GM12801 (cell line): Measurements from ENCODE around the gene EPHA1.

Experiments
- TF ChIP-seq, protein P1 (sequence below): IDR thresholded peaks from one replicate; pipeline ENCODE4 v1.5.1; 2011; ENCODE audit warnings: control low read depth; ENCODE audit not compliant: insufficient read length; ENCODE audit errors: extremely low read depth

The EPHA1 gene

DNA sequence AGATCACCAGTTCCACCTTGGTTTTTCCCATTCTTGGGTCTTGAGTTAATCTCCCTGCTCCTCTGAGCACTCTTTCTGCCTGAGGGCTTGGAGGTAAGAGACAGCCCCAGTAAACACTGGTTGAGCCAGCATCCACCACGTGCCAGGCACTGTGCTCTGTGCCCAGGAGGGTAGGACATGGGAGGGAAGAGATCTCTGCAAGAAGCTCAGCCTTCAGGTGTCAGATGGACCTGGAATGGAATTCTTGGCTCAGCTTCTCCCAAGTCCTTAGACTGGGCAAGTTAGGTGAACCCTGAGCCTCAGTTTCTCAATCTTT lies 25.1 kb downstream of the EPHA1 start:
- TF ChIP-seq, protein P1, sequence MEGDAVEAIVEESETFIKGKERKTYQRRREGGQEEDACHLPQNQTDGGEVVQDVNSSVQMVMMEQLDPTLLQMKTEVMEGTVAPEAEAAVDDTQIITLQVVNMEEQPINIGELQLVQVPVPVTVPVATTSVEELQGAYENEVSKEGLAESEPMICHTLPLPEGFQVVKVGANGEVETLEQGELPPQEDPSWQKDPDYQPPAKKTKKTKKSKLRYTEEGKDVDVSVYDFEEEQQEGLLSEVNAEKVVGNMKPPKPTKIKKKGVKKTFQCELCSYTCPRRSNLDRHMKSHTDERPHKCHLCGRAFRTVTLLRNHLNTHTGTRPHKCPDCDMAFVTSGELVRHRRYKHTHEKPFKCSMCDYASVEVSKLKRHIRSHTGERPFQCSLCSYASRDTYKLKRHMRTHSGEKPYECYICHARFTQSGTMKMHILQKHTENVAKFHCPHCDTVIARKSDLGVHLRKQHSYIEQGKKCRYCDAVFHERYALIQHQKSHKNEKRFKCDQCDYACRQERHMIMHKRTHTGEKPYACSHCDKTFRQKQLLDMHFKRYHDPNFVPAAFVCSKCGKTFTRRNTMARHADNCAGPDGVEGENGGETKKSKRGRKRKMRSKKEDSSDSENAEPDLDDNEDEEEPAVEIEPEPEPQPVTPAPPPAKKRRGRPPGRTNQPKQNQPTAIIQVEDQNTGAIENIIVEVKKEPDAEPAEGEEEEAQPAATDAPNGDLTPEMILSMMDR, result no peak

DNA sequence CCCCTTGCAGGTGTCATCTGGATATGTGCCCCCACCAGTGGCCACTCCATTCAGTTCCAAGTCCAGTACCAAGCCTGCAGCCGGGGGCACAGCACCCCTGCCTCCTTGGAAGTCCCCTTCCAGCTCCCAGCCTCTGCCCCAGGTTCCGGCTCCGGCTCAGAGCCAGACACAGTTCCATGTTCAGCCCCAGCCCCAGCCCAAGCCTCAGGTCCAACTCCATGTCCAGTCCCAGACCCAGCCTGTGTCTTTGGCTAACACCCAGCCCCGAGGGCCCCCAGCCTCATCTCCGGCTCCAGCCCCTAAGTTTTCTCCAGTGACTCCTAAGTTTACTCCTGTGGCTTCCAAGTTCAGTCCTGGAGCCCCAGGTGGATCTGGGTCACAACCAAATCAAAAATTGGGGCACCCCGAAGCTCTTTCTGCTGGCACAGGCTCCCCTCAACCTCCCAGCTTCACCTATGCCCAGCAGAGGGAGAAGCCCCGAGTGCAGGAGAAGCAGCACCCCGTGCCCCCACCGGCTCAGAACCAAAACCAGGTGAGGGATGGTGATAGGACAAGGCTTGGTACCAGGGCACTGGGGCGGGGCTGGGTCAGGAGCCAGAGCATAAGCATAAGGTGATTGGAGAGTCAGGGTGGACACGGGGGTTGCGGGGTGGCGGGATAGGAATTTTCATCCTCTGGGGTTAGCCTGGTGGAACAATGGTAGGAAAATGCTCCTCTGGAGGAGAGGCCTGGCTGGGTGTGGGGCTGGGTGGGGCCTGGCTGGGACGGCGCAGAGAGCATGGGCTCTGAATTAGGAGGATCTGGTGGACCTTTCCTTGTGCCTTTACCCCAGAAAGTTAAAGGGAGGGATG lies 25.6 kb downstream of the EPHA1 start:
- TF ChIP-seq, protein P1, result no peak

DNA sequence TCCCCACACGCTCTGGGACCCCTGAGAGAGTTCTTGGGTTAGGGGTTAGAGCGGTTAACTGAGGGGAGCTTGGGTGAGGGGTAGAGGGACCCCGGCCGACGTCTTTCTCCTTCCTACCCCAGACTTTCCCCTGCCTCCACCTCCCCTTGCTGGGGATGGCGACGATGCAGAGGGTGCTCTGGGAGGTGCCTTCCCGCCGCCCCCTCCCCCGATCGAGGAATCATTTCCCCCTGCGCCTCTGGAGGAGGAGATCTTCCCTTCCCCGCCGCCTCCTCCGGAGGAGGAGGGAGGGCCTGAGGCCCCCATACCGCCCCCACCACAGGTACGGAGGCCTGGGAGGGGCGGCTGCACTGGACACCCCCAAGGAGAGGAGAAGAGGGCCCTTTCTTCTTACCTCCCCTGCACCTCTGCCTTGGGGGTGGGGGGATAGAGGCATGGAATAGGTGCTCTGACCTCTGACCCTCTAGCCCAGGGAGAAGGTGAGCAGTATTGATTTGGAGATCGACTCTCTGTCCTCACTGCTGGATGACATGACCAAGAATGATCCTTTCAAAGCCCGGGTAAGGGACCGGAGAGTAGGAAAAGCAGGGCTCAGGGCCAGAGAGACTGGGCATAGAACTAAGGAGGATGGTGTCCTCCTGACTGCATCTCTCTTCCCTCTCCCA lies 26.4 kb downstream of the EPHA1 start:
- TF ChIP-seq, protein P1, result no peak

DNA sequence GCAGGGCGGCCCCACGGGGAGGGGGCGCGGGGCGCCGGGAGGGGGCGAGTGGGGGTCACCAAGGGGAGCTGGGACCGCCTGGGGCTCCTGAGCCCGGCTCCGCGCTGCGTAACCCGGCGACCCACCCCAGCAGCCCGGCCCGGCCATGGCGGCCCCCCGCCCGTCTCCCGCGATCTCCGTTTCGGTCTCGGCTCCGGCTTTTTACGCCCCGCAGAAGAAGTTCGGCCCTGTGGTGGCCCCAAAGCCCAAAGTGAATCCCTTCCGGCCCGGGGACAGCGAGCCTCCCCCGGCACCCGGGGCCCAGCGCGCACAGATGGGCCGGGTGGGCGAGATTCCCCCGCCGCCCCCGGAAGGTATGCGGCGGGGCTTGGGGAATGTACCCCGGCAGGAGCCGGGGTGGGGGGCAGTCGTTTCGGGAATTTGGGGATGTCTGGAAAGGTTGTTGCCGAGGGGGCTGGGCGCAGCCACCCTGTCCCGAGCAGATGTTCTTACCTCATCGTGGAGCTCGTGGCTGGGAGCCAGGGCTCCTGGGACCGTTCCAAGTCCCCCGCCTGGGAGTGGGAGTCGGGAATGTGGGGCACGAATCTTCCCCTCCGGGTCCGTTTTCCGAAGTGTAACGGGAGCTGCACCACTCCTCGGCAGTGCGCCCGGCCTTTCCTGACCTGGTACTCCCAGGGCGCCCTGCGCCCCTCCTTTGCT lies 27.1 kb downstream of the EPHA1 start:
- TF ChIP-seq, protein P1, result no peak

DNA sequence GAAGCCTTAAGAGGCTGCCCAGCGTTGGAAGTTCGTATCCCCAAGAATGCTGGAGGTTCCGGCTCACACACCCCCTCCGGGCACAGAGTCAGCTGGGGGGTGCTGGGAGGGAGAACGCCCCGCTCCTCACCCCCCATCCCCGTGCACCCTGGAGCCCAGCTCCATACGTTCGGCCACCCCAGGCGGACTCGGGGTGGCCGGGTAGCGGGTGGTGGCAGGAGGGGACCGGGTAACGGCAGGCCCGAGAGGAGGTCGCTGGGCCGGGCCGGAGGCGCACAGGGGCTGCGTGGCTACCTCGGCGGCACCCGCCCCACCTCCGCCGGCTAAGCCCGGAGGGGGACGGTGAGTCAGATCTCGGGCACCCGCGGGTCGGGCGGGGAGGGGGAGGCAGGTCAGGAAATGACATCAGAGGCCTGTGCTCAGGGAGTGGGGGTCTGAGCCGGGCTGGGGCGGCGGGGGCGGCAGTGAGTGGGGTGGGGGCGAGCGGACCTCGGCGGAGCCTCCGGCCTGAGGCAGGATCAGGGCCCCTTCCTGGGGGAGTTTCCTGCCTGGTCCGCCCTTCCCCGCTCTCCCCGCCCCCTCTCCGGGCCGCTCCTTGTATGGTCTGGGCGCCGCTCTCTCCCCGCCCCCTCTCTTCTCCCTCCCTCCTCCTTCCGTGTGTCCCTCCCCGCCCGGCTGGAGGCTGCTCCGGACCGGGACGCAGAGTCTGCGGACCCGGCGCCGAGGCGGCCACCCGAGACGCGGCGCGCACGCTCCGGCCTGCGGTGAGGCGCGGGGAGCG lies 27.8 kb downstream of the EPHA1 start, which contains the start of gene ZYX:
Gene ZYX, plus strand, starts transcription at position 700 of the 781 bp plus-strand sequence. CDS start 227 bp downstream, outside the sequence.
- TF ChIP-seq, protein P1, result no peak

DNA sequence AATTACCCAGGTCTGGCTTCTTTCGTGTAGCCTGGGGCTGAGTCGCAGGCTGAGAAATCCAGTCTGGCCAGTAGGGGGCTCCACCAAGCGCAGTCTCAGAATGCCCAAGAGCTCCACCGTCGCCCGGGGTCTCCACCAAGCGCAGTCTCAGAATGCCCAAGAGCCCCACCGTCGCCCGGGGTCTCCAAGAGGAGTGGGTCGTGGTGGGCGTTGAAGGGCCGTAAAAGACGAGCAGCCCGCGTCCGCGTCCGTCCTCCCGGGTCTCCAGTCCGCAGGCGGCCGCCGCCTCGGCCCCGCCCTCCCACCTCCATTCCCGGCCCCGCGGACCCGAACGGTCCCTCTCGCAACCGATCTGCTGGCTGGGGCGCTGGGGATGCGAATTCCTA lies 28.4 kb downstream of the EPHA1 start:
- TF ChIP-seq, protein P1, result no peak
